GM19324 (cell line): ENCODE measurements around the gene SESTD1.
"Not testable (repeated sequence)": the region's sequence is repeated elsewhere in the genome, so short reads cannot be mapped to it uniquely, and the experiment has no call there.

Experiments used
- ATAC-seq: cut with Tn5 transposase; IDR thresholded peaks from one replicate; pipeline ENCODE4 v1.9.1; 2021; ENCODE audit warnings: mild to moderate bottlenecking, moderate library complexity; ENCODE audit not compliant: unreplicated experiment, low FRiP score

Gene SESTD1

GRCh38 chr2:179270689-179271088 is 6.1 kb upstream of the SESTD1 start:
- no peak for ATAC-seq

- ATAC-seq: no peak
Observed at GRCh38 chr2:179268277-179268925, 3.8 kb upstream of the SESTD1 start.

GRCh38 chr2:179266271-179266670 is 1.6 kb upstream of the SESTD1 start:
- no peak for ATAC-seq

- no peak for ATAC-seq
Observed at GRCh38 chr2:179265082-179265510, 464 bp upstream of the SESTD1 start.

GRCh38 chr2:179263446-179264367 is 925 bp downstream of the SESTD1 start:
- peak; percentile 53 for ATAC-seq

GRCh38 chr2:179263015-179263414 is 1.6 kb downstream of the SESTD1 start:
- no peak for ATAC-seq

- ATAC-seq: no peak
Observed at GRCh38 chr2:179262077-179262660, 2.5 kb downstream of the SESTD1 start.

GRCh38 chr2:179261151-179261825 is 3.3 kb downstream of the SESTD1 start:
- ATAC-seq: no peak

GRCh38 chr2:179260224-179260623 is 4.4 kb downstream of the SESTD1 start:
- no peak for ATAC-seq

- no peak for ATAC-seq
Observed at GRCh38 chr2:179255129-179255528, 9.5 kb downstream of the SESTD1 start.

GRCh38 chr2:179253226-179253625 is 11.4 kb downstream of the SESTD1 start:
- ATAC-seq: peak; percentile 42

GRCh38 chr2:179252423-179252822 is 12.2 kb downstream of the SESTD1 start:
- ATAC-seq: no peak

GRCh38 chr2:179251870-179252269 is 12.8 kb downstream of the SESTD1 start:
- no peak for ATAC-seq

GRCh38 chr2:179250848-179251504 is 13.7 kb downstream of the SESTD1 start:
- no peak for ATAC-seq

- ATAC-seq: no peak
Observed at GRCh38 chr2:179250095-179250494, 14.5 kb downstream of the SESTD1 start.

- ATAC-seq: no peak
Observed at GRCh38 chr2:179248024-179248348, 16.6 kb downstream of the SESTD1 start.

- ATAC-seq: no peak
Observed at GRCh38 chr2:179247318-179248023, 17.2 kb downstream of the SESTD1 start.

GRCh38 chr2:179245843-179246242 is 18.8 kb downstream of the SESTD1 start:
- not testable (repeated sequence) for ATAC-seq

- ATAC-seq: no peak
Observed at GRCh38 chr2:179243046-179243445, 21.6 kb downstream of the SESTD1 start.
